Upper lobe of left lung (tissue), 4 donors: ENCODE measurements around the gene ETFB.

Experiments used
- POLR2A ChIP-seq, 4 donors: fragments of 450-650 bp; IDR thresholded peaks; one replicate each; pipeline ENCODE4 v1.5.1; 2016 to 2017; ENCODE audit warnings: antibody characterized with exemption in 4 of 4, mild to moderate bottlenecking in 2 of 4
- POLR2AphosphoS5 ChIP-seq, 2 donors: sonication (generic); formaldehyde crosslinking; IDR thresholded peaks; one replicate each; pipeline ENCODE4 v1.5.1; 2017; ENCODE audit warnings: antibody characterized with exemption in 2 of 2
- TF ChIP-seq, protein P1 (sequence below), 6 experiments: fragments of 450-650 bp in 4 of 6; fragments of 200-600 bp in 2 of 6; sonication (generic) in 2 of 6; IDR thresholded peaks; one replicate each; pipeline ENCODE4 v1.5.1; 2016 to 2019; ENCODE audit warnings: antibody characterized with exemption in 6 of 6

GRCh38 chr19:51333836-51334460, 32.2 kb downstream of the ETFB start:
- TF ChIP-seq POLR2AphosphoS5 (IDR thresholded peaks at IDR 0.05) (no peak), POLR2A (IDR thresholded peaks at IDR 0.05) (no peak)
- TF ChIP-seq, protein P1, sequence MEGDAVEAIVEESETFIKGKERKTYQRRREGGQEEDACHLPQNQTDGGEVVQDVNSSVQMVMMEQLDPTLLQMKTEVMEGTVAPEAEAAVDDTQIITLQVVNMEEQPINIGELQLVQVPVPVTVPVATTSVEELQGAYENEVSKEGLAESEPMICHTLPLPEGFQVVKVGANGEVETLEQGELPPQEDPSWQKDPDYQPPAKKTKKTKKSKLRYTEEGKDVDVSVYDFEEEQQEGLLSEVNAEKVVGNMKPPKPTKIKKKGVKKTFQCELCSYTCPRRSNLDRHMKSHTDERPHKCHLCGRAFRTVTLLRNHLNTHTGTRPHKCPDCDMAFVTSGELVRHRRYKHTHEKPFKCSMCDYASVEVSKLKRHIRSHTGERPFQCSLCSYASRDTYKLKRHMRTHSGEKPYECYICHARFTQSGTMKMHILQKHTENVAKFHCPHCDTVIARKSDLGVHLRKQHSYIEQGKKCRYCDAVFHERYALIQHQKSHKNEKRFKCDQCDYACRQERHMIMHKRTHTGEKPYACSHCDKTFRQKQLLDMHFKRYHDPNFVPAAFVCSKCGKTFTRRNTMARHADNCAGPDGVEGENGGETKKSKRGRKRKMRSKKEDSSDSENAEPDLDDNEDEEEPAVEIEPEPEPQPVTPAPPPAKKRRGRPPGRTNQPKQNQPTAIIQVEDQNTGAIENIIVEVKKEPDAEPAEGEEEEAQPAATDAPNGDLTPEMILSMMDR (IDR thresholded peaks at IDR 0.05), result no peak
